Activated CD4-positive, alpha-beta T cell treated with anti-CD3 and anti-CD28 coated beads, Interleukin-2, amount 50 U/mL, for 1 hour (primary cell): ENCODE data around the gene MED15.
"Not testable (repeated sequence)": the region's sequence is repeated elsewhere in the genome, so short reads cannot be mapped to it uniquely, and the experiment has no call there.

ENCODE experiments used
- DNase-seq: peaks from one replicate; pipeline ENCODE4 v3.0.0-alpha.2; 2020

The MED15 gene

DNA sequence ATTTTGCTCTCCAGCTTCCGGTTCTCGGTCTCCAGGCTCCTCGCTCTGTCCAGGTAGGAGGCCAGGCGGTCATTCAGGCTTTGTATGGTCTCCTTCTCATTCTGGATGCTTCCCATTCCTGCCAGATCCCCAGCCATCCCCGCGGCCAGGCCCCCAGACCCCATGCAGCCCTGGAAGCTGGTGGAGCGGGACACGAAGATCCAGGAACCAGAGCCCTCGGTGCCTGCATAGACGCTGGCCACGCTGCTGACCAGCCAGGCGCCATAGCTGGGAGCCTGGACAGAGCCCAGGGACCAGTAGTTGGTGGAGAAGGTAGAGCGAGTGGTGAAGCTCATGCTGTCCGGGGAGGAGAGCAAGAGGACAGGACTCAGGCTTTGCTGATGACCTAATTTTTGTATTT is 23.6 kb upstream of the MED15 start:
- no peak for DNase-seq

GRCh38 chr22:20484948-20485683 is 22.3 kb upstream of the MED15 start:
- DNase-seq: no peak

GRCh38 chr22:20486229-20486628 is 21.2 kb upstream of the MED15 start:
- no peak for DNase-seq

DNA sequence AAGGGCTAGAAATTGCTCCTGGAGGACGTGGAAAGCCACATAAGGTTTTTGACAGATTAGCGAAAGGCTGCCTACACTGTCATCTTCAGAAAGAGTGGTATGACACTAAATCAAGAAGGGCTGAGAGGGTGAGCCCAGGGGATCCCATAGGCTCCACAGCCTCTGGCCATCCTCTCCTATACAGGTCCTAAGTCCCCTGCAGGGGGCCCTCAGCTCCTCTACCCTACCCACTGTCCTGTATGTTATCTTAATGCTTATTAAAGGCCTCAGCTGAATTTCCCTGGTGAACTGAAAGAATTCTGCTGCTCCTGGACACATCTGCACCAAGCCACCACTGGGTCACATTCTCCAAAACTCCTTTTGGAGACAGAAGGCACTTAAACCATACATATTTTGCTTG is 19.7 kb upstream of the MED15 start:
- DNase-seq: no peak

- DNase-seq: no peak
Measured at GRCh38 chr22:20488946-20489345, 18.5 kb upstream of the MED15 start.

GRCh38 chr22:20490183-20490940 is 17.0 kb upstream of the MED15 start:
- no peak for DNase-seq

GRCh38 chr22:20490941-20491307 is 16.5 kb upstream of the MED15 start:
- no peak for DNase-seq

DNA sequence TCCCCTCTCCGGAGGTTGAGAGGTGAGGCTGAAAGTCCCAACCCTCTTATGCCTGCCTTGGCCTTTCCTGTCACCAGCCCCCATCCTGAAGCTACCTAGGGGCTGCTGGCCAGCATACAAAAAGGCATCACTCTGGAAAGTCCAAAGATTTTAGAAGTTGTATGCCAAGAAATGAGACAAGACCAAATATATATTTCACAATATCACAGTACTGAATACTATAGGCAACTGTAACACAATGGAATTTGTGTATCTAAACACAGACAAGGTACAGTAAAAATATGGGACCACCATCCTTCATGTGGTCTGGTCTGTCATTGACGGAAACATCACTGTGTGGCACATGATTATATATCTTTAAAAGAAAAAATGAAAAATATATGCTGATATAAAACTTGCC is 16.1 kb upstream of the MED15 start:
- DNase-seq: no peak

DNA sequence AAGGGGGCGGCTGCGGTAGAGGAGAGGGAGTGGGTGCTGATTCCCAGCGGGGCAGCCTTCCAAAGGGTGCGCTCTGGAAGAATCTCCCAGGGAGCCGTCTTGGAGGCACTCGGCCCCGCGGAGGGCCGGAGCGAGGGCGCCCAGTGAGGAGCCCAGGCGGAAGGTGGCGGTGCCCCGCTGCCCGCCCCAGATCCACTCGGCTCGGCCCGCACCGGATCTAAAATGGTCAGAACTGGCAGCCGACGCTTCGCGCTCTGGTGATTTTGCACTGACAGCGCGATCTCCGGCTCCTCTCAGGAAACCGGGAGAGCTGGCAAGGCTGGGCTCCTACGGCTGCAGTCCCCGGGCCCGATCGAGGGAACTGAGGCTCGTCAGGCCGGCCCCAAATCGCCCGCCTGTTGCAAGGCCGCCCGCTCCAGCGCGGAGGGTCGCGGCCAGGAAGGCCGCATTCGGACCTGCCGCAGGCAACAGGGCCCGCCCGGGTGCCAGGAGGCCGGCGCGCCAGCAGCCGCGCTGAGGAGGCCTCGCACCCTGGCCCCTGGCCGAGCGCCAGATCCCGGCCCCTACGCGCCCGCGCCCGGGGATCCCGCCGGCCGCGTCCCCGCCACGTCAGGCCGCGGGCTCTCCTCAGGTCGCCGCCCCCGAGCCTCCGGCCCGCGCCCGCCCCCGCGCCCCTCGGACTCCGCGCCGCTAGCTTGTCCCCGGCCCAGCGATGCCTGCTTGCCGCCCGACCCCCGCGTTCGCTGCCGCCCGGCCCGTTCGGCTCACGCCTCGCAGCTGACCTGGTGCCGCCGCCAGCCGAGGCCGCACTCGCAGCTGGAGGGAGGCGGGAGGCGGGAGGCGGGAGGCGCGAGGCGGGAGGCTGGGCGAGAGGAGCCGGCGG is 12.2 kb upstream of the MED15 start, which contains the start of gene KLHL22:
Gene KLHL22 (minus strand): TSS at position 818 of the 883 bp plus-strand sequence. CDS start 6,584 bp downstream, outside the sequence.
- peak; percentile 12 for DNase-seq

- peak; percentile 88 for DNase-seq
Measured at GRCh38 chr22:20495861-20496681, 11.3 kb upstream of the MED15 start.

- no peak for DNase-seq
Measured at GRCh38 chr22:20497426-20497825, 10.0 kb upstream of the MED15 start.

- DNase-seq: no peak
Measured at GRCh38 chr22:20498913-20499312, 8.5 kb upstream of the MED15 start.

- no peak for DNase-seq
Measured at GRCh38 chr22:20499769-20500168, 7.6 kb upstream of the MED15 start.

GRCh38 chr22:20503816-20504215 is 3.6 kb upstream of the MED15 start:
- DNase-seq: no peak

- not testable (repeated sequence) for DNase-seq
Measured at GRCh38 chr22:20504293-20504922, 3.0 kb upstream of the MED15 start.

GRCh38 chr22:20506543-20507252 is 712 bp upstream of the MED15 start:
- no peak for DNase-seq

- not testable (repeated sequence) for DNase-seq
Measured at GRCh38 chr22:20508067-20508755, 801 bp downstream of the MED15 start.

GRCh38 chr22:20508815-20509271 is 1.4 kb downstream of the MED15 start:
- no peak for DNase-seq

GRCh38 chr22:20509344-20510047 is 2.1 kb downstream of the MED15 start:
- DNase-seq: peak; percentile 48
